ENCODE measurements around the gene TMEM131L. TPM values are rescaled to one million over a fixed set of nuclear protein-coding genes. Genes with fewer than 3 reads are reported as not detected.

TMEM131L gene
- total and polyA plus RNA-seq, 12 donors, result 2.7 to 33.6 (median 18.5) TPM

- intact Hi-C loops (cut with DNase I), result loop anchor here in 9 of 10 donors (1.0 to 10.0 kb wide), 7 partner anchors 92 to 120 kb away; partner anchors contain the start of gene MND1 (in 5 of the 9)
- Histone ChIP-seq H3K4me3 (peak overlapping the region in 8 of 10 donors; percentile 65 to 98 (median 91)), H3K4me1 (peaks cover 3 to 52% (median 45%) of the 10 kb centered on the region in 9 donors), H3K36me3 (no peaks in the 10 kb centered on the region), H3K27me3 (no peaks in the 10 kb centered on the region), H3K9me3 (peaks cover 0 to 3% (median 0%) of the 10 kb centered on the region in 11 donors), H3K27ac (peak overlapping the region in 8 of 10 donors; percentile 72 to 93 (median 88))
- DNase-seq (no peak), ATAC-seq (no peak)
- no peak for TF ChIP-seq CTCF (IDR thresholded peaks at IDR 0.05)
- WGBS, 2 donors, result 48 to 52% methylated on average over 4 of the region's 4 CpGs
Observed at GRCh38 chr4:153465140-153465539, 1.0 kb upstream of the TMEM131L start.

GRCh38 chr4:153465615-153466080 lies 512 bp upstream of the TMEM131L start:
- TF ChIP-seq CTCF (IDR thresholded peaks at IDR 0.05), result peak in 6 of 9 donors; percentile 23 to 64 (median 38)
- WGBS, 2 donors, result 0 to 1% methylated on average over 31 of the region's 31 CpGs
- H3K36me3 ChIP-seq, result peaks cover 0 to 3% (median 0%) of the 10 kb centered on the region in 9 donors
- intact Hi-C loops (cut with DNase I), result loop anchor here (1.0 to 10.0 kb wide), 9 partner anchors 92 to 121 kb away; partner anchors contain the start of gene MND1 (in 5 of the 10)
- peak; percentile 48 to 63 for DNase-seq
- peak overlapping the region; percentile 33 to 98 (median 91) for H3K4me3 ChIP-seq
- H3K27me3 ChIP-seq, result no peaks in the 10 kb centered on the region
- H3K4me1 ChIP-seq, result peaks cover 3 to 56% (median 46%) of the 10 kb centered on the region in 9 donors
- peak overlapping the region; percentile 71 to 93 (median 85) for H3K27ac ChIP-seq
- peak; percentile 42 to 75 (median 62) for ATAC-seq
- peaks cover 0 to 3% (median 0%) of the 10 kb centered on the region in 11 donors for H3K9me3 ChIP-seq

- intact Hi-C loops (cut with DNase I), result loop anchor here in 9 of 10 donors (1.0 to 10.0 kb wide), 8 partner anchors 90 to 122 kb away; partner anchors contain the start of gene MND1 (in 5 of the 9)
- 2% methylated on average over 43 of the region's 43 CpGs for WGBS, 2 donors
- Histone ChIP-seq H3K4me1 (peaks cover 3 to 72% (median 48%) of the 10 kb centered on the region in 9 donors), H3K27me3 (no peaks in the 10 kb centered on the region), H3K9me3 (no peaks in the 10 kb centered on the region), H3K36me3 (peaks cover 0 to 7% (median 0%) of the 10 kb centered on the region in 9 donors), H3K27ac (peak overlapping the region; percentile 71 to 93 (median 85)), H3K4me3 (peak overlapping the region; percentile 61 to 98 (median 91))
- peak; percentile 2 to 63 (median 44) for ATAC-seq
- no peak for TF ChIP-seq CTCF (IDR thresholded peaks at IDR 0.05)
- DNase-seq, result peak; percentile 38 to 40
Observed at GRCh38 chr4:153466949-153467896, 1.1 kb downstream of the TMEM131L start.

- peaks cover 0 to 7% (median 0%) of the 10 kb centered on the region in 9 donors for H3K36me3 ChIP-seq
- intact Hi-C loops (cut with DNase I), result loop anchor here in 9 of 10 donors (2.0 to 10.0 kb wide), 7 partner anchors 89 to 123 kb away; partner anchors contain the start of gene MND1 (in 5 of the 9)
- H3K27ac ChIP-seq, result peak overlapping the region in 7 of 10 donors; percentile 72 to 93 (median 88)
Observed at GRCh38 chr4:153467897-153468262, 1.7 kb downstream of the TMEM131L start.

More at GRCh38 chr4:153467897-153468262, 1.7 kb downstream of the TMEM131L start:
- WGBS, 2 donors, result 6 to 7% methylated on average over 4 of the region's 4 CpGs
- Histone ChIP-seq H3K9me3 (no peaks in the 10 kb centered on the region), H3K27me3 (no peaks in the 10 kb centered on the region), H3K4me3 (peak overlapping the region in 9 of 10 donors; percentile 65 to 98 (median 92)), H3K4me1 (peaks cover 3 to 78% (median 48%) of the 10 kb centered on the region in 9 donors)
- no peak for DNase-seq
- no peak for TF ChIP-seq CTCF (IDR thresholded peaks at IDR 0.05)
- ATAC-seq, result no peak
